HG02840 (cell line): Measurements from ENCODE around the gene ZFYVE9.
"Not testable (repeated sequence)": the region's sequence is repeated elsewhere in the genome, so short reads cannot be mapped to it uniquely, and the experiment has no call there.

ENCODE experiments used
- ATAC-seq: cut with Tn5 transposase; IDR thresholded peaks from one replicate; pipeline ENCODE4 v1.9.1; 2021; ENCODE audit warnings: mild to moderate bottlenecking, moderate library complexity, moderate number of reproducible peaks; ENCODE audit not compliant: unreplicated experiment, low FRiP score

Gene ZFYVE9, protein sequence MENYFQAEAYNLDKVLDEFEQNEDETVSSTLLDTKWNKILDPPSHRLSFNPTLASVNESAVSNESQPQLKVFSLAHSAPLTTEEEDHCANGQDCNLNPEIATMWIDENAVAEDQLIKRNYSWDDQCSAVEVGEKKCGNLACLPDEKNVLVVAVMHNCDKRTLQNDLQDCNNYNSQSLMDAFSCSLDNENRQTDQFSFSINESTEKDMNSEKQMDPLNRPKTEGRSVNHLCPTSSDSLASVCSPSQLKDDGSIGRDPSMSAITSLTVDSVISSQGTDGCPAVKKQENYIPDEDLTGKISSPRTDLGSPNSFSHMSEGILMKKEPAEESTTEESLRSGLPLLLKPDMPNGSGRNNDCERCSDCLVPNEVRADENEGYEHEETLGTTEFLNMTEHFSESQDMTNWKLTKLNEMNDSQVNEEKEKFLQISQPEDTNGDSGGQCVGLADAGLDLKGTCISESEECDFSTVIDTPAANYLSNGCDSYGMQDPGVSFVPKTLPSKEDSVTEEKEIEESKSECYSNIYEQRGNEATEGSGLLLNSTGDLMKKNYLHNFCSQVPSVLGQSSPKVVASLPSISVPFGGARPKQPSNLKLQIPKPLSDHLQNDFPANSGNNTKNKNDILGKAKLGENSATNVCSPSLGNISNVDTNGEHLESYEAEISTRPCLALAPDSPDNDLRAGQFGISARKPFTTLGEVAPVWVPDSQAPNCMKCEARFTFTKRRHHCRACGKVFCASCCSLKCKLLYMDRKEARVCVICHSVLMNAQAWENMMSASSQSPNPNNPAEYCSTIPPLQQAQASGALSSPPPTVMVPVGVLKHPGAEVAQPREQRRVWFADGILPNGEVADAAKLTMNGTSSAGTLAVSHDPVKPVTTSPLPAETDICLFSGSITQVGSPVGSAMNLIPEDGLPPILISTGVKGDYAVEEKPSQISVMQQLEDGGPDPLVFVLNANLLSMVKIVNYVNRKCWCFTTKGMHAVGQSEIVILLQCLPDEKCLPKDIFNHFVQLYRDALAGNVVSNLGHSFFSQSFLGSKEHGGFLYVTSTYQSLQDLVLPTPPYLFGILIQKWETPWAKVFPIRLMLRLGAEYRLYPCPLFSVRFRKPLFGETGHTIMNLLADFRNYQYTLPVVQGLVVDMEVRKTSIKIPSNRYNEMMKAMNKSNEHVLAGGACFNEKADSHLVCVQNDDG (N-terminal part only)

DNA sequence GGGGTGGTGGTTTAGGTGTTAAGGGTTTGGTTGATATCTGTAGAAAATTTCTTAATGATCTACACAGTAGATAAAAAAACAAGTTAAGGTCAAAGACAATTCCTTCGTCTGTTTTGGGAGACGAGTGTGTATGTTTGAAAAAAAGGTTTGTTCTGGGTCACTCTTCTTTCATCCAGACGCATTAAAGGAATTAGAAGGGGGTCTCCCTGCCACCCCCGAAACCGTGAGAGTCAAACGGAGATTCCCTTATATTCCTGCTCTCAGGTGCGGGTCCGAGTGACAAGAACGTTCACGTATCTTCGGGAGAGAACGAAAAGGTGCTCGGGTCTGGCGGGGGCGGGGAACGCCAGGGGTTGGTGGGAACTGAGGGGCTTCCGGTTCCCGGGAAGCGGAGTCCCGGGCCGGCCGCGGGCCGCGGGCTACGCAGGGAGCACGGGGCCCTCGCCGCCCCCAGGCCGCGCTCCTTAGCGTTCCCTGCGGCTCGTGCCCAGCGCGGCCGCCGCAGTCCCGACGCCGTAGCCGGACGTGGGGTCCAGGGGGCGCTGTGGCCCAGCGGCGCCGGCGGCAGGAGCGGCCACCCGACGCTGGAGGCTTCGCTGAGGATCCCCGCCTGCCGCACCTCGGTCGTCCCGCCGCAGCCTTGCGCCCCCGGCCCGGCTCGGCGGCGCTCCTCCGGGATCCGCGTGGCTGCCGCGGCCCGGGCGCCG, at the start of gene ZFYVE9:
ZFYVE9 (plus strand) TSS at position 577 of the 707 bp plus-strand sequence. CDS start 91,118 bp downstream, outside the sequence.
- peak; percentile 57 for ATAC-seq

GRCh38 chr1:52094300-52094699, 47.6 kb upstream of the ZFYVE9 start:
- ATAC-seq, result not testable (repeated sequence)

DNA sequence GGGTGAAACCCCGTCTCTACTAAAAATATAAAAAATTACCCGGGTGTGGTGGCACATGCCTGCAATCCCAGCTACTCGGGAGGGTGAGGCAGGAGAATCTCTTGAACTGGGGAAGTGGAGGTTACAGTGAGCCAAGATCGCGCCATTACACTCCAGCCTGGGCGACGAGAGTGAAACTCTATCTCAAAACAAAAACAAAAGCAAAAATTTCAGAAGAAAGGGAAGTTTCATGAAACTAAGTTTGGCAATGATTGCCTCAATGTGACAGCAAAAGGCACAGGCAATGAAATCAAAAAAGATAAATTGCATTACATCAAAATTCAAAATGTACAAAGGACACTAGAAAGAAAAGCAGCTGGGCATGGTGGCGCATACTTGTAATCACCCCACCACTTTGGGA, 45.7 kb upstream of the ZFYVE9 start:
- no peak for ATAC-seq

DNA sequence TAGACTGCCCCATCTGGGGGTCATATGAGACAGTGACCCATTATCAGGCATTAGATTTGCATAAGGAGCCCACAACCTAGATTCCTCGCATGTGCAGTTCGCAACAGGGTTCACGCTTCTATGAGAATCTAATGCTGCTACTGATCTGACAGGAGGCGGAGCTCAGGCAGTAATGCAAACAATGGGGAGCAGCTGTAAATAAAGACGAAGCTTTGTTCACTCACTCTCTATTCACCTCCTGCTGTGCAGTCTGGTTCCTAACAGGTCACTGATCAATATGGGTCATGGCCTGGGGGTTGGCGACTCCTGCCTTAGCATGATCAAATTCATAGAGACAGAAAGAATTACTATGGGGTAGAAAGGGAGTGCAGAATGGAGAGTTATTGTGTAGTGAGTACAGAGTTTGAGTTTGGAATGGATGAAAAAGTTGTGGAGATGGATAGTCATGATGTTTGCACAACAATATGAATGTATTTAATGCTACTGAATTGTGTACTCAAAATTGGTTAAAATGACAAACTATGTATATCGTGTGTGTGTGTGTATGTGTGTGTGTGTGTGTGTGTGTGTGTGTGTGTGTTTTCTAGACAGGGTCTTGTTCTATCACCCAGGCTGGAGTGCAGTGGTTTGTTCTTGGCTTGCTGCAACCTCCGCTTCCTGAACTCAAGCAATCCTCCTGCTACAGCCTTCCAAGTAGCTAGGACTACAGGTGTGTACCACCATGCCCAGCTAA, 43.6 kb upstream of the ZFYVE9 start:
- ATAC-seq, result no peak

GRCh38 chr1:52102336-52103013, 39.4 kb upstream of the ZFYVE9 start:
- no peak for ATAC-seq

- no peak for ATAC-seq
Measured at GRCh38 chr1:52111492-52111891, 30.4 kb upstream of the ZFYVE9 start.

- no peak for ATAC-seq
Measured at GRCh38 chr1:52112489-52112888, 29.4 kb upstream of the ZFYVE9 start.

GRCh38 chr1:52119301-52120079, 22.4 kb upstream of the ZFYVE9 start:
- no peak for ATAC-seq

DNA sequence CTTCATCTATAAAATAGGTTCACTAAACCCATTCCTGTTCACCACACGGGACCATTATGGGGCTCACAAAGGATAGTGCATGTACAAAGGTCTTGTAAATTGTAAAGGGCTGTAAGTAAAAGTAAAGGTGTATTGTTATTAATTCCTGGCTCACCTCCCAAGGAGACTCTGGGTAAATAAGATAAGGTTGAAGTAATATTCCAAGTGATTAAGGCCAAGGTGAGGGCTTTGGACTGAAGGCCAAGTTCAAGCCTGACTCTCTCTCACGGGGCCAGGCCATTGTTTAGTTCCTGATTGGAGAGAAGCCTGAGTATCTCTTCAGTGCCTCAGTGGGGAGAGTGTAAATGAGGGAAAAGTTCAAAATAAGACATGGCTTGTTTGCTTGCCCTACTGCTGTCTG, 19.5 kb upstream of the ZFYVE9 start:
- no peak for ATAC-seq

DNA sequence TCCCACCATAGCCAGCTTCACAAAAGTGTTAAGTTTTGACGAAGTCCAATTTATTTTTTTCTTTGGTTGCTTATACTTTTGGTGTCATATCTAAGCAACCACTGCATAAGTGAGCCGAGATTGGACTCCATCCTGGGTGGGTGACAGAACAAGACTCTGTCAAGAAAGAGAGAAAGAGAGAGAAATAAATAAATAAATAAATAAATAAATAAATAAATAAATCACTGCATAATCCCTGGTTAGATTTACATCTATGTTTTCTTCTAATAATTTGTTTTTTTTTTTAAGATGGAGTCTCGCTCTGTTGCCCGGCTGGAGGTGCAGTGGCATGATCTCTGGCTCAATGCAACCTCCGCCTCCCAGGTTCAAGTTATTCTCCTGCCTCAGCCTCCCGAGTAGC, 18.3 kb upstream of the ZFYVE9 start:
- no peak for ATAC-seq

- no peak for ATAC-seq
Measured at GRCh38 chr1:52125736-52126359, 16.0 kb upstream of the ZFYVE9 start.

- ATAC-seq, result no peak
Measured at GRCh38 chr1:52127181-52128180, 14.4 kb upstream of the ZFYVE9 start.

GRCh38 chr1:52139817-52140540, 1.9 kb upstream of the ZFYVE9 start:
- ATAC-seq, result no peak

GRCh38 chr1:52140633-52141512, 1.0 kb upstream of the ZFYVE9 start:
- ATAC-seq, result no peak
